Heart right ventricle (tissue), 16 donors: ENCODE results near the gene FCHO2. TPM values are rescaled to one million over a fixed set of nuclear protein-coding genes. Genes with fewer than 3 reads are reported as not detected.

Source experiments
- ATAC-seq, 8 donors: fragments of 200-7000 bp; cut with Tn5 transposase; one replicate each; pipeline ENCODE4 v1.9.1; 2020; ENCODE audit warnings: mild to moderate bottlenecking in 8 of 8, moderate library complexity in 8 of 8, moderate number of reproducible peaks in 1 of 8
- DNase-seq, 2 donors: peaks; one replicate each; pipeline ENCODE4 v3.0.0-alpha.2; 2020
- H3K27ac ChIP-seq, 10 donors: fragments of 200-600 bp; sonication (generic) in 2 of 10; one replicate each; pipeline versions ENCODE4 v1.5.0 to v1.8.0; 2020 to 2022; ENCODE audit warnings: mild to moderate bottlenecking in 3 of 10
- H3K27me3 ChIP-seq, 7 donors: fragments of 200-600 bp; one replicate each; pipeline ENCODE4 v1.8.0; 2021 to 2022; ENCODE audit warnings: mild to moderate bottlenecking in 2 of 7
- H3K36me3 ChIP-seq, 9 donors: fragments of 200-600 bp; sonication (generic) in 1 of 9; one replicate each; pipeline versions ENCODE4 v1.5.0 to v1.8.0; 2020 to 2022; ENCODE audit warnings: mild to moderate bottlenecking in 2 of 9
- H3K4me1 ChIP-seq, 9 donors: fragments of 200-600 bp; sonication (generic) in 1 of 9; one replicate each; pipeline versions ENCODE4 v1.5.0 to v1.8.0; 2020 to 2022; ENCODE audit warnings: mild to moderate bottlenecking in 4 of 9
- H3K4me3 ChIP-seq, 10 donors: fragments of 200-600 bp; sonication (generic) in 2 of 10; one replicate each; pipeline versions ENCODE4 v1.5.0 to v1.8.0; 2020 to 2022; ENCODE audit warnings: mild to moderate bottlenecking in 7 of 10, moderate library complexity in 2 of 10
- H3K9me3 ChIP-seq, 11 donors: fragments of 200-600 bp in 10 of 11; sonication (generic) in 2 of 11; one replicate each; pipeline versions ENCODE4 v1.5.0 to v1.8.0; 2013 to 2022; ENCODE audit warnings: mild to moderate bottlenecking in 2 of 11, control low read depth in 1 of 11, moderate library complexity in 1 of 11
- CTCF ChIP-seq, 9 donors: fragments of 200-600 bp; sonication (generic) in 2 of 9; IDR thresholded peaks; one replicate each; pipeline versions ENCODE4 v1.5.0 to v1.8.0; 2021 to 2022; ENCODE audit warnings: antibody characterized with exemption in 9 of 9, mild to moderate bottlenecking in 5 of 9, moderate library complexity in 1 of 9
- WGBS, 2 donors: extraction: QIAGEN DNeasy Blood & Tissue Kit; methylation state at CpG; one replicate each; pipeline ENCODE4 v1.1.7; 2013; ENCODE audit warnings: inconsistent platforms in 1 of 2; 5-methylcytosine and 5-hydroxymethylcytosine counted together
- intact Hi-C, 10 donors: fragments of 100-400 bp; cut with DNase I; formaldehyde crosslinking; loops; one replicate each; pipeline versions ENCODE4 v1.11.1 to v1.14.2; 2022
- polyA plus RNA-seq, 2 donors: library from polyadenylated mRNA; stranded (reverse); fragments of 200-250 nt; gene quantifications; one replicate each; pipeline ENCODE4 v1.2.3, GENCODE V29; 2013
- total RNA-seq, 10 donors: library from RNA; stranded (reverse); fragmentation: NEBNext Ultra II Directional in 3 of 10; extraction: Animal tissue kit (Norgen Biotek cat#: 25700) in 3 of 10; gene quantifications; one replicate each; pipeline versions ENCODE4 v1.2.1 to v1.2.4, GENCODE V29; 2021 to 2023
- donor health status: Arrhythmogenic right ventricular cardiomyopathy.
- donor health status: ischemic (EF 13 %, LVEDD 7.1; RV severe dilation, severe dysfunction).
- donor health status: healthy with polysubstance abuse.
- donor health status: DM: no; HTN: yes; CAD: no.
- donor health status: DM: no; HTN: no; CAD: no.
- donor health status: ischemic (EF 25% LVEDD 6.9; RV normal size, moderate dysfunction).
- donor health status: ischemic (EF 25% LVEDD 5.7; RV mildly dilated, moderate dysfunction).
- donor health status: healthy.
- donor health status: DM: yes; HTN: yes; CAD: no.
- donor health status: Ischemic cardiomyopathy.
- donor health status: ischemic (EF 35%, LVEDD 5.7; RV mildly dilated, moderate dysfunction).
- donor health status: nonischemic (EF 11% LVEDD 7.7; RV severe dilation, severe dysfunction).
- donor health status: DM: yes; HTN: yes; CAD: no.
- donor health status: PGD.
- donor health status: ischemic (EF 29% LVEDD 5.4; RV normal size, mild dysfunction).
- donor health status: nonischemic (EF 23%, LVEDD 6.1; RV moderate dilation, normal function).

The FCHO2 gene
- total and polyA plus RNA-seq, 12 donors, result 4.1 to 26.6 (median 20.2) TPM

- no peaks in the 10 kb centered on the region for H3K9me3 ChIP-seq
- 93 to 100% methylated on average over 1 of the region's 1 CpG for WGBS, 2 donors
- DNase-seq (no peak), ATAC-seq (no peak)
- intact Hi-C loops, result loop anchor here in 1 of 10 donors (1.0 kb wide), 1 partner anchor 22 kb away; no protein-coding TSS in a partner anchor
- H3K36me3 ChIP-seq, result peaks cover 0 to 34% (median 4%) of the 10 kb centered on the region in 9 donors
- H3K27me3 ChIP-seq, result no peaks in the 10 kb centered on the region
- TF ChIP-seq CTCF (IDR thresholded peaks at IDR 0.05), result no peak
- no peaks in the 10 kb centered on the region for H3K4me1 ChIP-seq
- H3K27ac ChIP-seq, result no peak overlapping the region
- no peak overlapping the region for H3K4me3 ChIP-seq
These were observed 29.9 kb downstream of the FCHO2 start for GRCh38 chr5:72985719-72986118.

- no peak for ATAC-seq
- H3K4me1 ChIP-seq, result no peaks in the 10 kb centered on the region
- peaks cover 0 to 52% (median 14%) of the 10 kb centered on the region in 9 donors for H3K36me3 ChIP-seq
- no peak overlapping the region for H3K27ac ChIP-seq
- H3K4me3 ChIP-seq, result no peak overlapping the region
- no peak for DNase-seq
- peaks cover 0 to under 1% (median 0%) of the 10 kb centered on the region in 11 donors for H3K9me3 ChIP-seq
- H3K27me3 ChIP-seq, result no peaks in the 10 kb centered on the region
- TF ChIP-seq CTCF (IDR thresholded peaks at IDR 0.05), result no peak
- 88 to 93% methylated on average over 1 of the region's 1 CpG for WGBS, 2 donors
- intact Hi-C loops, result no loop called here
These were observed 32.9 kb downstream of the FCHO2 start for GRCh38 chr5:72988769-72989168.

- Histone ChIP-seq H3K27ac (no peak overlapping the region), H3K4me3 (no peak overlapping the region), H3K9me3 (peaks cover 0 to 8% (median 0%) of the 10 kb centered on the region in 11 donors), H3K36me3 (peaks cover 0 to 53% (median 14%) of the 10 kb centered on the region in 9 donors), H3K4me1 (no peaks in the 10 kb centered on the region), H3K27me3 (no peaks in the 10 kb centered on the region)
- TF ChIP-seq CTCF (IDR thresholded peaks at IDR 0.05), result no peak
- DNase-seq (no peak), ATAC-seq (no peak)
- intact Hi-C loops, result no loop called here
These were observed 35.6 kb downstream of the FCHO2 start for GRCh38 chr5:72991394-72991793.

- intact Hi-C loops, result no loop called here
- Histone ChIP-seq H3K27ac (no peak overlapping the region), H3K4me1 (no peaks in the 10 kb centered on the region), H3K4me3 (no peak overlapping the region), H3K27me3 (no peaks in the 10 kb centered on the region), H3K36me3 (peaks cover 0 to 75% (median 17%) of the 10 kb centered on the region in 9 donors), H3K9me3 (peaks cover 0 to 8% (median 0%) of the 10 kb centered on the region in 11 donors)
- DNase-seq (no peak), ATAC-seq (no peak)
- 90 to 97% methylated on average over 1 of the region's 1 CpG for WGBS, 2 donors
- no peak for TF ChIP-seq CTCF (IDR thresholded peaks at IDR 0.05)
These were observed 38.7 kb downstream of the FCHO2 start for GRCh38 chr5:72994578-72994977.
